Activated CD4-positive, alpha-beta T cell treated with anti-CD3 and anti-CD28 coated beads, Interleukin-2, Interleukin-4, amounts not matched to agents 100 ng/mL and 50 ng/mL, durations not matched to agents 16 hours and 8 hours (primary cell): Measurements from ENCODE around the gene TMED6.

Experiments used
- DNase-seq: peaks from one replicate; pipeline ENCODE4 v3.0.0-alpha.2; 2020; ENCODE audit warnings: low spot score

TMED6 gene

GRCh38 chr16:69351309-69352027 lies at the start of gene TMED6:
TSS of gene TMED6 (minus strand) at chr16:69351786. CDS start at chr16:69351753, 33 bp downstream.
- DNase-seq, result no peak

DNA sequence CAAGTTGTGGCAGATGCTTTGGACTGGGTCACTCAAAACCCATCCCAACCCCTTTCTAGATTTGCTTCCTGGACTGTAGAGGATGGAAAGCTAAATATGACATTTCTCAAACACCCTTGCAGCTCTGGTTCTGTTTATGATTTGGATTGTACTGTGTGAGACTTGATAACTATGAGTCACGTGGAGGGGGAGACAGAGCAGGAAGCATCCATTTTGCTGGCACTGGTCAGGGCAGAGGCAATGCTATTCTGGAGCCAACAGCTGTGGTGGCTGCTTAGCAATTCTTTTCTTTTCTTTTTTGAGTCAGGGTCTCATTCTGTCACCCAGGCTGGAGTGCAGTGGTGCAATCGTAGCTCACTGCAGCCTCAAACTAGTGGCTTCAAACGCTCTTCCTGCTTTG lies 47.8 kb upstream of the TMED6 start:
- no peak for DNase-seq

DNA sequence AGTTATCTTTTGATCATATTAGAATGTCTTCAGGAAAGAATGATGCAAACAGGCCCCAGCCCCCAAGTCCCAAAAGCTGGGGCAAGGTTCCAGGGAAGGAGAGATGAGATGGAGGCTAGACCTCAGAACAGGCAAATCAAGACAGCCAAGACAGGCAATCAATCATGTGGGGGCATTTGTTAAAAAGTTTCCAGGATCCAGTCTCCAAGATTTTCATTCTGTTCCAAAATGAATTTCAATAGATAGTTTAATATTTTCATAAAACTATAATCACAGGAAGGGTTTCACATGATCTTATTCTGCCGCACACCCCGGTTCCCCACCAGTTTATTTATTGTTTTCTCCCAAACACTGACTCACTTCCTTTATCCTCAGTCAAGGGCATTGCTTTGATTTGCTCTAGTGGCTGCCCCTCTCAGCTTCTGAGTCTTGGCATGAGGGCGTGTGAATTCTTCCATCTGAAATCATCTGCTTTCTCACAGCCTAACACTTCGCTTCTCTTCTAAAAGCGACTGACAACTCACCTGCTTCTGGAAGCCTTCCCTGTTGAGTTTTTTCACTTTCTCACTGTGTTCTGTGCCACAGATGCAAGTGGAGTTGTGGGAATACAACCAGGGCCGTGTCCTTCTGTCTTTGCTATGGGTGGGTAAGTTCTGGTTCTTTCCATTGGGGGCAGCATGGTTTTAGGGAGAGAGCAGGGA lies 46.4 kb upstream of the TMED6 start:
- DNase-seq, result no peak

DNA sequence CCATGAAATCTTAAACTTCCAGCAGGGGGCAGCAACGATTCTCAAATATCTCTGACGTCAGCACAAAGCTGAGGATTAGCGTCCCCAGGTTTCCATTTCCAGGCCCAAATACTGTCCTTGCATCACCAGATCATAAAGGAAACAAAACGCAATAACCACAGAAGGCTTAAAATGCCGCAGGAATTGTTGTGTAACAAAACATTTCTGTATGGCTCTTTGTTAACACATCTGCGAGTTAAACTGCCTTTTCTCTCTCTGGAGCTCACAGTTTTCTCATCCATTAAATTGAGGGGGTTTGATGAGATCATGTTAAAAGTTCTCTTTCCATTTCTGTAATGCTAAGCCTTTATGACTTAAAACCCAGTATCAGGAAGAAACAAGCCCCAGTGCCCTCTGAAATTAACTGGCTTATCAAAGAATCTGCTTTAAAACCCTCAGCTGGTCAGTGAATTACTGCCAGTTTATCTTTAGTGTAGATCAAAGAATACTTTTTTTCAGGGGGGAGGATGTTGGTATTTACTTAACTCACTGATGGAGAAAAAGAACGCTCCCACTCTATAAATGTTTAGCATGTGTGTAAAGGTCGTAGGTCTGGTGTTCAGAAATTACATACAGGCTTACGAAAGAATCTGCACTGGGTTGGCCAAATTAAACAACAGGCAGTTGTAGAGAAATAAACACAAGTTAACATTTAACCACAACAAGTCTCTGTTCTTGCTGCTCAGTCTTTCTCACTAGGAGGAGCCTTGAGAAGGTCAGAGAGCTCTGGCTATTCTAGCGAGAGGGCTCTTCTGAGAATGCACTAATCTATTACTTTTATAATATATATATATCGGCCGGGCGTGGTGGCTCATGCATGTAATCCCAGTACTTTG lies 44.8 kb upstream of the TMED6 start:
- DNase-seq, result peak; percentile 76

GRCh38 chr16:69395859-69396186 lies 44.2 kb upstream of the TMED6 start:
- no peak for DNase-seq

- DNase-seq, result no peak
Observed at GRCh38 chr16:69393898-69394849, 42.6 kb upstream of the TMED6 start.

GRCh38 chr16:69386596-69386995 lies 35.0 kb upstream of the TMED6 start:
- DNase-seq, result no peak

- DNase-seq, result no peak
Observed at GRCh38 chr16:69384974-69385373, 33.4 kb upstream of the TMED6 start.

DNA sequence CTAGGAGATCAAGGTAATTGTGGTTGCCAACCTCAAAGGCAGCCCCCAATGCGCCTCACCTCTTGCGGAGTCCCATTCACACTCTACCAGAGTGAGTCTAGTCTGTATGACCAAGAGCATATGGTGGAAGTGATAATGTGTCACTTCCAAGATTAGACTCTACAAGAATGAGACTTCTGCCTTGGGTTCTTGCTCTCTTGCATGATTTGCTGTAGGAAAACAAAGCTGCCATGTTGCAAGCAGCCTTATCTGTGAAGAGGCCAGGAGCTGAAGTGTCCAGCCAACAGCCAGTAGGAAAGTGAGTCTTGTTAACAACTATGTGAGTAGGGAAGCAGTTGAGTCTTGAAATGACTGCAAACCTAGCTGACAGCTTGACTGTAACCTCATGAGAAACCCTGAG lies 30.8 kb upstream of the TMED6 start:
- no peak for DNase-seq

GRCh38 chr16:69381231-69381630 lies 29.6 kb upstream of the TMED6 start:
- DNase-seq, result no peak

DNA sequence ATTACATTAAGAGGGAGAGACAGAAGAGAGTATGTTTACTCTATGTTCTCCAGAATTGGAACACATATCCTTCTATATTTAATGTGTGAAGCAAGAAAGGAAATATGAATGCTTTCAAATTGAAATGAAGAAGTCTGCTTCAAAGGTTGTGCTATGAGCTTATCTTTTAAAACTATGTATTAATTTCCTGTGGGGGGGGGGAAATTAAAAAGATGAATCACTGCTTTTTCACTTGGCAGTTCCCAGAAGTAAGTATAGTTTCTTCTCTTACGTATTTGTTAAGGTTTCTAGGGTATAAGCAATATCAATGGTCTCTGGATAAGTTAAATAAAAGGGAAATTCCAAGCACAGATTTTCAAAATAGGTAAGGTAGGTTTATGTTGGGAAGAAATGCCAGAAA lies 27.2 kb upstream of the TMED6 start:
- DNase-seq, result no peak

DNA sequence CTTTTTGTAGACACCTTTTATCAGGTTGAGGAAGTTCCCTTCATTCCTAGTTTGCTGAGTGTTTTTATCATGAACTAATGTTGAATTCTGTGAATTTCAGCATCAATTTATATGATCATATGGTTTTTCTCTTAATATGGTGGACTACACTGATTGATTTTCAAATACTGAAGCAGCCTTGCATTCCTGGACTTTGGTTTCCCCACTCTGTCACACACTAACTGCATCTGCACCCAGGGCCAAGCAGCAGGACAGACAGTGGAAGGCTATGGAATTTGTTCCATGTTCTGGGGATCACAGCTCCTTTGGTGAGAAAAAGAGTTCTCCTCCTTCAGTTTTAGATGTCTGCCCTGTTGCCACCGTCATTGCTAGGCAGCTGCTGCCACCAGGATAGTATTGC lies 26.4 kb upstream of the TMED6 start:
- DNase-seq, result no peak

DNA sequence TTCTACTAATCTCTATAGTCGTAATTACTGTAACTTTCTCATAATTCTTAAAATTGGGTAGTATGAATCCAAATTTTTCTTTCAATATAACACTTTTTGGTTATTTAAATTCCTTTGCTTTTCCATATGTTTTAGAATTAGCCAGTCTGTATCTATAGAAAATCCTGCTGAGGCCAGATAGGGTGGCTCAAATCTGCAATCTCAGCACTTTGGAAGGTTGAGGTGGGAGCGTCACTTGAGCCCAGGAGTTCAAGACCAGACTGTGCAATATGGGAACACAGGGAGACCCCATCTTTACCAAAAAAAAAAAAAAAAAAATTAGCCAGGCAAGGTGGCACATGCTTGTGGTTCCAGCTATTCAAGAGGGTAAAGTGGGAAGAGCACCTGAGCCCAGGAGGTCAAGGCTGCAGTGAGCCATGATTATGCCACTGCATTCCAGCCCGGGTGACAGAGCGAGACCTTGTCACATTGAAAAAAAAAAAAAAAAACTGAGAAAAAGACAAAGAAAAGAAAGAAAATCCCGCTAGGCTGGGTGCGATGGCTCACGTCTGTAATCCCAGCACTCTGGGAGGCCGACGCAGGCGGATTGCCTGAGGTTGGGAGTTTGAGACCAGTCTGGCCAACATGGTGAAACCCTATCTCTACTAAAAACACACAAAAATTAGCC lies 24.9 kb upstream of the TMED6 start:
- DNase-seq, result no peak

- no peak for DNase-seq
Observed at GRCh38 chr16:69373019-69373418, 21.4 kb upstream of the TMED6 start.

- no peak for DNase-seq
Observed at GRCh38 chr16:69371564-69371963, 20.0 kb upstream of the TMED6 start.

GRCh38 chr16:69368866-69369265 lies 17.3 kb upstream of the TMED6 start:
- DNase-seq, result no peak

DNA sequence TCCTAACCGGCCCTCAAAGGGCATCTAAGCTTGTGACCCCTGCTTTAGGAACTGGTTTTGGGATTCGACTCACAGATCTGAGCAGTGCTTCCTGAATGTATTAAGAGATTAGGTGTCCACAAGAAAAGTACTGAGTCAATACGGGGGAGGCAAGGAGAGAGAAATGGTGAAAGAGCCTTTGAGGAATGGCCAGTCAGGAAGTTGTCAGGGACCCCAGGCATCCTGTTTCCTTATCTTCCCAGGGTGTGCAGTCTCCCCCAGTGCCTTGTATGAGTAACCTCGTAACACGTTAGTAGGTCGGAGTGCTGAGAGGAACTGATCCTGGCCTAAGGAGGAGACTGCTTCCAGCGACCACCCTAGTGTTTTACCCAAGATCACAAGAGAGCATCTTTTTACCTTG lies 16.4 kb upstream of the TMED6 start:
- no peak for DNase-seq

GRCh38 chr16:69366431-69366830 lies 14.8 kb upstream of the TMED6 start:
- DNase-seq, result no peak

DNA sequence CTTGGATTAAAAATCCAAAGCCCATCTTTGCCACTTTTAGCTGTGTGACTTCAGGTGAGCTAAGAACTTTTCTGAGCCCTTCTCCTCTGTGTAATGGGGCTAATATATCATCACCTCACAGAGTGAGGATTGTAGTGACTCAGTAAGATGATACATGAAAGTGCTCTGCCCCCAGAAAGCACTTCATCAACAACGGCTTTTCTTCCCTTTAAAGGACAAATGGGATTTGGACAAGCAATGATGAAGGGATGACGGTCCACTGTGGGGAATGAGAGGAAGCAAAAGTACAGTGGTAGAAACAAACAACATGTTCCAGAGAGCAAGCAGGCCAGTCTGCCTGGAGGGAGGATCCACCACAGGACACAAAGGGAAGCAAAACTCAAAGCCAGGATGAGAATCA lies 14.3 kb upstream of the TMED6 start:
- DNase-seq, result no peak

DNA sequence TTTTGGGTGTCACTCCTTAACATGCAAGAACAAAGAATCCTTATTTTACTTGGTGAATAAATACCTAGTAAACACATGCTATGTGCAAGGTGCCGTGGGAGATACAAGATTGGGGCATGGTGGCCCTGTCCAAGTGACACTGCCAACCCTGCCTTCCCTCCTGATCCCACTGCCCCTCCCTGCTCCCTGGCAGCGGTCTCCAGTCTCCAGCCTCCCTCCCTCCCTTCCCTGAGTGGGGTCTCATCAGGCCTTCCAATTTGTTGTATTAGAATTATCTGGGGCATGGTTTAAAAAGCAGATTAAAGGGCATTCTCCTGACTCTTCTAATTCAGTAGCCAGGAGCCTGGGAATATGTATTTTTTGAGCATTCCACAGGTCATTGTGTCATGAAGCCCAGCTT lies 12.5 kb upstream of the TMED6 start:
- DNase-seq, result no peak

DNA sequence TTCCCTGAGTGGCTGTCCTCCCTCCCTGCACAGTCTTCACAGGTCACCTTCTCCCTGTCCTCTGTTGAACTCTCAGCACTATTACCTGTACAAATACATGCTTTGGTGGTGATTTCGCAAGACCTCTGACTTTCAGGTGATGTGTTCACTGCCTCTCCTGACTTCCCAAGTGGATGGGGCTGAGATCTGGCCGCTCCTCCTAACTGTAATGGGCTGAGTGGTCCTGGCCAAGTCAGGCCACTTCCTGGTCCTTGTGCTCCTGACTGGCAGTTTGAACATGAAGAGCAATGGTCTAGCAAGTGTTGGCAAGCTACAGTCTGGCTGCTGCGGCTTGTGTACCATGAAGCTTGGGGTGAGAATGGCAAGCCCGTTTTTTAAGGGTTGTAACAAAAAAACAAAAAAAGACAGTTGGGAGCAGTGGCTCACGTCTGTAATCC lies 11.7 kb upstream of the TMED6 start:
- DNase-seq, result no peak
